Type B pancreatic cell (in vitro differentiated cells): ENCODE measurements around the gene DNAI2. TPM values are rescaled to one million over a fixed set of nuclear protein-coding genes. Genes with fewer than 3 reads are reported as not detected.

Experiments
- DNase-seq: peaks from one replicate; pipeline ENCODE4 v3.0.0; 2021; ENCODE audit warnings: mixed read lengths; ENCODE audit not compliant: unreplicated experiment; ENCODE audit errors: extremely low spot score
- H3K27ac Mint-ChIP-seq: 2 replicates; pipeline ENCODE4 v1.8.0; 2021; ENCODE audit warnings: mild to moderate bottlenecking, mixed read lengths
- H3K27me3 Mint-ChIP-seq: 2 replicates; pipeline ENCODE4 v1.8.0; 2021; ENCODE audit warnings: mixed read lengths
- H3K36me3 Mint-ChIP-seq: 2 replicates; pipeline ENCODE4 v1.8.0; 2021; ENCODE audit warnings: mixed read lengths
- H3K4me1 Mint-ChIP-seq: one replicate; pipeline ENCODE4 v1.8.0; 2021; ENCODE audit warnings: mixed read lengths; ENCODE audit not compliant: unreplicated experiment
- H3K4me3 Mint-ChIP-seq: 2 replicates; pipeline ENCODE4 v1.8.0; 2021; ENCODE audit warnings: mild to moderate bottlenecking, mixed read lengths
- H3K9me3 Mint-ChIP-seq: 2 replicates; pipeline ENCODE4 v1.8.0; 2021; ENCODE audit warnings: mixed read lengths
- total RNA-seq: library from RNA; stranded (reverse); gene quantifications from 2 replicates; pipeline ENCODE4 v1.2.1, GENCODE V29; 2021; ENCODE audit warnings: low replicate concordance
- TF ChIP-seq, protein P1 (sequence below): fragments of 200-600 bp; sonication (generic); conservative IDR thresholded peaks from 2 replicates; pipeline ENCODE4 v1.5.0; 2021; ENCODE audit warnings: antibody characterized with exemption, mild to moderate bottlenecking

The DNAI2 gene
- total RNA-seq, 1 donor from 2014 or later = 0.87 TPM

DNA sequence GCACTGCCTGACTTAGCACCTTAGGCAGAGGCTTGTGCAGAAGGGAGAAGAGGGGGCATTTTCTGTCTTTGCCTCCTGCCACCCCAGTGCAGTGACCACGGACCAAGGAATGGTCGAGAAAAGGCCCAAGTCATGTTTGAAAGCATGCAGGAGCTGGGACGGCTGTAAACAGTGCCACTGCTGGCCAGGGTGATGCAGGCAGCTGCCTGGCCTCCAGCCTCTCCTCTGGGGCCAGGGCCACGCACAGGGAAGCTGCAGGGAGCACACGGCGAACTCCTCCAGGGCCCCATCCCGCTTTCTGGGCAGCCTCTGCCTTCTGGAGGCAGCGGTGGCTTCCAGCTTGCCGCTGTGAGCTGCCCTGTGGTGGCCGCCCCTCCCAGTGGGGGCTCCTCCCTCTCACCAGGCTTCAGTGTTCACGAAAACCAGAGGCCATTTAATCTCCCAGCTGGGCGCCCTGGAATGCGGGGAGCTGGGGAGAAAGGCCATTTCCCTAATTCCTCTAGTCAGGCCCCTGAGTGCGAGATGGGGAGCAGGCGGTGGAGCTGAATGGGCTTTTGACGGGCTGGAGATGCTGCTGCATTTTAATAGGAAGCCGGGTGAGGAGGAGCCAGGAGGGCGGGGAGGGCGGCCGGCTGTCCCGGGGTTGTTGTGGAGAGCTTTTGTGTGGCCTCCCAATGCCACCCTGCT, 28.7 kb upstream of the DNAI2 start:
- H3K4me1 Mint-ChIP-seq = peaks cover 16% of the 10 kb centered on the region
- no peaks in the 10 kb centered on the region for H3K9me3 Mint-ChIP-seq
- H3K36me3 Mint-ChIP-seq = no peaks in the 10 kb centered on the region
- peak overlapping the region; percentile 58 for H3K4me3 Mint-ChIP-seq
- TF ChIP-seq, protein P1, sequence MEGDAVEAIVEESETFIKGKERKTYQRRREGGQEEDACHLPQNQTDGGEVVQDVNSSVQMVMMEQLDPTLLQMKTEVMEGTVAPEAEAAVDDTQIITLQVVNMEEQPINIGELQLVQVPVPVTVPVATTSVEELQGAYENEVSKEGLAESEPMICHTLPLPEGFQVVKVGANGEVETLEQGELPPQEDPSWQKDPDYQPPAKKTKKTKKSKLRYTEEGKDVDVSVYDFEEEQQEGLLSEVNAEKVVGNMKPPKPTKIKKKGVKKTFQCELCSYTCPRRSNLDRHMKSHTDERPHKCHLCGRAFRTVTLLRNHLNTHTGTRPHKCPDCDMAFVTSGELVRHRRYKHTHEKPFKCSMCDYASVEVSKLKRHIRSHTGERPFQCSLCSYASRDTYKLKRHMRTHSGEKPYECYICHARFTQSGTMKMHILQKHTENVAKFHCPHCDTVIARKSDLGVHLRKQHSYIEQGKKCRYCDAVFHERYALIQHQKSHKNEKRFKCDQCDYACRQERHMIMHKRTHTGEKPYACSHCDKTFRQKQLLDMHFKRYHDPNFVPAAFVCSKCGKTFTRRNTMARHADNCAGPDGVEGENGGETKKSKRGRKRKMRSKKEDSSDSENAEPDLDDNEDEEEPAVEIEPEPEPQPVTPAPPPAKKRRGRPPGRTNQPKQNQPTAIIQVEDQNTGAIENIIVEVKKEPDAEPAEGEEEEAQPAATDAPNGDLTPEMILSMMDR = peak; percentile 55
- no peak for DNase-seq
- no peak overlapping the region for H3K27ac Mint-ChIP-seq
- no peaks in the 10 kb centered on the region for H3K27me3 Mint-ChIP-seq

DNA sequence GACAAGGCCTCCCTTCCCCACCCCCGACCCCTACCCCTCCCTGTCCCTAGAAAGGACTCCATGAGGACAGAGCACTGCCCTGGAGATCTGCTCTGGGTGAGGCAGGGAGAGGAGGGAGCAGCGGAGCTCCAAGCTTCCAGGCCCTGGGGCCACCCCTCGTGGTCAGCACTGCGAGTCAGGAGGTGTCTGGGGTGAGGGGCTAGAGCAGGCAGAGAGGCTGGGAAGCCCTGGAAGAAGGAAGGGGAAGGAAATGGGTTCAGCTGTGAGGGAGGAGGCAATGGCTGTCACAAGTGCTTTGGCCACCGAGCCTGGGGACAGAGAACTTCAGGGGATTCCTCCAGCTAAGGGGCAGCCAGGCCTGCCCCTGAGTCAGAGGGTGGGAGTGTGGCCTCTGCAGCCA, 28.2 kb upstream of the DNAI2 start:
- peaks cover 10% of the 10 kb centered on the region for H3K4me1 Mint-ChIP-seq

DNA sequence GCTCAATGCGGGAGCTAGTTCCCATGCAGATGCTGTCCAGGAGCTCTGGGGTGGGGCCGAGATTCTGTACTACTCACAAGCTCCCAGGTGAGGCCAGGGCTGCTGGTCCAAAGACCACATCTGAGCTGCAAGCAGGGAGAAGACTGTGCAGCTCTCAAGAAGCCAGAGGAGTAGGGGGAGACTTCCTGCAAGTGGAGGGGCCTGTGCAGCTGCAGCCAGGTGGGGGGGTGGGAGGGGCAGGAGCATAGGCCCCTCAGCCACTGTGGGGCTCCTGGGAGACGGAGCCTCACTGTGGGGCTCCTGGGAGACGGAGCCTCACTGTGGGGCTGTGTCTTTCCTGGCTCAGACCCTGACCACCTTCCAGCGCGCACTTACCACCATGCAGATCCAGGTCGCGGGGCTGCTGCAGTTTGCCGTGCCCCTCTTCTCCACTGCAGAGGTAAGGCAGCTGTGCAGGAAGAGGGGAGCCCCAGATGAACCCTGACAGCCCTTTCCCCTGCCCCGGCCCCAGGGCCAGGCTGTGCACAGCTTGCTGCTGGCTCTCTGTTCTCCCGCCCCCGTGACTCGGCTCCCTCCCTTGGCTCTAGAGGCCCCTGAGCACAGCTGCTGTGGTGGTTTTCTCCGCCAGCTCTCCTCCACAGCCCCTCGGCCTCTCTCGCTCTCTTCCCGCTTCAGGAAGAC, 24.3 kb upstream of the DNAI2 start:
- Mint-ChIP-seq H3K4me3 (no peak overlapping the region), H3K27me3 (peaks cover 7% of the 10 kb centered on the region), H3K27ac (no peak overlapping the region), H3K9me3 (no peaks in the 10 kb centered on the region), H3K36me3 (no peaks in the 10 kb centered on the region), H3K4me1 (peaks cover 9% of the 10 kb centered on the region)
- no peak for DNase-seq
- TF ChIP-seq, protein P1 = no peak

More for the DNA sequence above, 28.2 kb upstream of the DNAI2 start:
- Mint-ChIP-seq H3K9me3 (no peaks in the 10 kb centered on the region), H3K4me3 (no peak overlapping the region), H3K27ac (peak overlapping the region; percentile 51), H3K36me3 (no peaks in the 10 kb centered on the region), H3K27me3 (peaks cover under 1% of the 10 kb centered on the region)
- TF ChIP-seq, protein P1 = no peak
- no peak for DNase-seq

DNA sequence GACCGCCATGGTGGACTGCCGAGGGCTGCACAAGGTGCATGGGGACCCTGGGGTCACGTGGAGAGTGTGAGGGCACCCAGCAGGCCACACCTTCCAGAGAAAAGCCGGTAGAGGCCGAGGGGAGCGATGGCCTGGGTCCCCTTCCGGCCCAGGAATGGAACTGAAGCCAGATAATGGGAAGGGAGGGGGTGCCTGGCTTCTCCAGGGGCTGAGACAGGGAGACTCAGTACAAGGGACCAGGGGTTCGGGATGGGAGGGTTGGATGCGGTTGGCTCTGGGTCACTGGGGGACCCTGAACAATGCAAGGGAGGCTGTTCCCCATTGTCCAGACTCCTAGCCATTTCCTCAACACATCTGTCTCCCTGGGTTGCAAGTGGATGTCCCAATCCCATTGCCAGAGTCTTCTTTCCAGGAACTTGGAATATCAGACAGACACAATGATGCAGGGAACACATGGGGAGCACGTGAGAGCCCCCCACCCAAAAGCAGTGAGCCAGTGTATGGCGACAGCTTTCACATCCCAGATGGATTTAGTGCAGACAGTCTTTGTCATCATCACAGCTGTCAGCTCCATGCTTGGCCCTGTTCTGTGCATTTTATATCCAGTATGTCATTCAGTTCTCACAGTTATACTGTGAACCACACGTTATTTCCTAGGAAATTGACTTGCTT, 23.6 kb upstream of the DNAI2 start:
- H3K36me3 Mint-ChIP-seq = no peaks in the 10 kb centered on the region
- no peak overlapping the region for H3K27ac Mint-ChIP-seq
- peaks cover 7% of the 10 kb centered on the region for H3K27me3 Mint-ChIP-seq
- H3K4me3 Mint-ChIP-seq = no peak overlapping the region
- H3K9me3 Mint-ChIP-seq = no peaks in the 10 kb centered on the region
- TF ChIP-seq, protein P1 = no peak
- DNase-seq = no peak
- peaks cover 7% of the 10 kb centered on the region for H3K4me1 Mint-ChIP-seq

DNA sequence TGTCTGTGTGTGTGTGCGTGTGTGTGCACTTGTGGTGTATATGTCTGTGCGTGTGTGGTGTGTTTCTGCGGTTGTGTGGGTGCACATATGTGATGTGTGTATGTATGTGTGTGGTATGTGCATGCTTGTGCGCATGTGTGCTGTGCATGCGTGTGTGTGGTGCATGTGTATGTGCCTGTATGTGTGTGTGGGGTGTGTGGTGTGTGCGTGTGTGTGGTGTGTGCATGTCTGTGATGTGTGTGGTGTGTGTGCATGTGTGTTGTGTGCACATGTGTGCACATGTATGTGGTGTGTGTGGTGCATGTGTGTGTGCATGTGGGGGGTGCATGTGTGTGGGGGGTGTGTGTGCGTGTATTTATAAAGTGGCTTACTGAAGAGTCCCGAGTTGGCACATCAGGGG, 23.0 kb upstream of the DNAI2 start:
- TF ChIP-seq, protein P1 = no peak
- Mint-ChIP-seq H3K9me3 (no peaks in the 10 kb centered on the region), H3K27ac (no peak overlapping the region), H3K4me1 (peaks cover 2% of the 10 kb centered on the region), H3K27me3 (peaks cover 7% of the 10 kb centered on the region), H3K4me3 (no peak overlapping the region), H3K36me3 (no peaks in the 10 kb centered on the region)
- no peak for DNase-seq
